ENCODE results near the gene HYAL2.

DNA sequence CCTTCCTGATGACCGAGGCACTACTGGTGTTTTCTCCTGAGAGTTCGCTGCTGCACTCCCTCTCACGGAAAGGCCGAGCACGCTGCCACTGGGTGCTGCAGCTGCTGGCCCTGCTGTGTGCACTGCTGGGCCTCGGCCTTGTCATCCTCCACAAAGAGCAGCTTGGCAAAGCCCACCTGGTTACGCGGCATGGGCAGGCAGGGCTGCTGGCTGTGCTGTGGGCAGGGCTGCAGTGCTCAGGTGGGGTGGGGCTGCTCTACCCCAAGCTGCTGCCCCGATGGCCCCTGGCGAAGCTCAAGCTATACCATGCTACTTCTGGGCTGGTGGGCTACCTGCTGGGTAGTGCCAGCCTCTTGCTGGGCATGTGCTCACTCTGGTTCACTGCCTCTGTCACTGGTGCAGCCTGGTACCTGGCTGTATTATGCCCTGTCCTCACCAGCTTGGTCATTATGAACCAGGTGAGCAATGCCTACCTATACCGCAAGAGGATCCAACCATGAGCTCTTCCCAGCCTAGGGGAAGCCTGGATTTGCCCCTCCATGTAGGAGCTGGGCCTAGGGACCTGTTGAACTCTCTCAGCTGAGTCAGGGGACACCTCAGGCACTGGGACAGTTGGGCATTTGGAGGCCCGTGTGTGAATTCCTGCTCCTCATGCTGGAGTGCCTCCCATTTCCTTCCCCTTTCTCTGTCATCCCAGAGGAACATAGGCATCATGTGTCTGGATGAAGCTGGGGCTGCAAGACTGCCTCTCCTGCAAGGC is 30.9 kb upstream of the HYAL2 start:
- TF ChIP-seq CTCF (conservative IDR thresholded peaks at IDR 0.05; ENCODE audit: low read length): no peak
- no peak for TF ChIP-seq EZH2phosphoT487 (IDR thresholded peaks at IDR 0.05; ENCODE audit: borderline replicate concordance, low read depth, low read length)
